Thoracic aorta (tissue), 2 donors: ENCODE data around the gene CACNA1I. TPM values are rescaled to one million over a fixed set of nuclear protein-coding genes. Genes with fewer than 3 reads are reported as not detected.

Experiments used
- ATAC-seq: fragments of 150-250 bp; one replicate; pipeline ENCODE4 v1.8.0; 2017; ENCODE audit warnings: low read depth; ENCODE audit not compliant: insufficient number of reproducible peaks, low FRiP score
- DNase-seq: peaks from one replicate; pipeline ENCODE4 v3.0.0-alpha.2; 2020; ENCODE audit warnings: low spot score
- H3K27ac ChIP-seq, 2 donors: fragments of 200-600 bp; sonication (generic); 1 replicate in 1 of 2; 2 replicates in 1 of 2; pipeline ENCODE4 v1.5.1; 2016; ENCODE audit warnings: mild to moderate bottlenecking in 2 of 2, moderate library complexity in 2 of 2
- H3K27me3 ChIP-seq: fragments of 200-600 bp; sonication (generic); replicated peaks from 2 replicates; pipeline ENCODE4 v1.6.0; 2016; ENCODE audit warnings: mild to moderate bottlenecking; ENCODE audit not compliant: insufficient read depth
- H3K36me3 ChIP-seq: fragments of 200-600 bp; sonication (generic); one replicate; pipeline ENCODE4 v1.5.1; 2016
- H3K4me1 ChIP-seq, 2 donors: fragments of 200-600 bp; sonication (generic); 1 replicate in 1 of 2; 2 replicates in 1 of 2; pipeline versions ENCODE4 v1.5.1 to v1.6.0; 2016; ENCODE audit warnings: low read depth in 2 of 2, mild to moderate bottlenecking in 1 of 2; ENCODE audit not compliant: control insufficient read depth in 1 of 2
- H3K4me3 ChIP-seq: fragments of 200-600 bp; sonication (generic); 2 replicates; pipeline ENCODE4 v1.5.1; 2016; ENCODE audit warnings: mild to moderate bottlenecking
- H3K9me3 ChIP-seq: fragments of 200-600 bp; sonication (generic); 2 replicates; pipeline ENCODE4 v1.5.1; 2016
- CTCF ChIP-seq: fragments of 200-600 bp; sonication (generic); IDR thresholded peaks from one replicate; pipeline ENCODE4 v1.5.1; 2019; ENCODE audit warnings: antibody characterized with exemption
- total RNA-seq, 2 donors: library from RNA; depleted of rRNA; stranded (reverse); fragments of >200 nt; gene quantifications; one replicate each; pipeline versions ENCODE4 v1.1.0 to v1.2.3, GENCODE V29; 2016

The CACNA1I gene
- total RNA-seq, 2 donors from 2014 or later: 0.14 to 0.21 TPM

- no peak for ATAC-seq
- DNase-seq: no peak
- H3K27me3 ChIP-seq: no peaks in the 10 kb centered on the region
Observed at GRCh38 chr22:39611360-39611759, 40.8 kb downstream of the CACNA1I start.

GRCh38 chr22:39612811-39613548, 42.4 kb downstream of the CACNA1I start:
- no peaks in the 10 kb centered on the region for H3K4me1 ChIP-seq
- ATAC-seq (no peak), DNase-seq (no peak)
- no peak for TF ChIP-seq CTCF
- H3K36me3 ChIP-seq: no peaks in the 10 kb centered on the region
- no peak overlapping the region for H3K4me3 ChIP-seq
- H3K9me3 ChIP-seq: no peaks in the 10 kb centered on the region
- H3K27me3 ChIP-seq: no peaks in the 10 kb centered on the region
- no peak overlapping the region for H3K27ac ChIP-seq

More at GRCh38 chr22:39611360-39611759, 40.8 kb downstream of the CACNA1I start:
- no peaks in the 10 kb centered on the region for H3K4me1 ChIP-seq
- H3K4me3 ChIP-seq: no peak overlapping the region
- H3K27ac ChIP-seq: no peak overlapping the region
- no peaks in the 10 kb centered on the region for H3K36me3 ChIP-seq
- no peak for TF ChIP-seq CTCF
- no peaks in the 10 kb centered on the region for H3K9me3 ChIP-seq

DNA sequence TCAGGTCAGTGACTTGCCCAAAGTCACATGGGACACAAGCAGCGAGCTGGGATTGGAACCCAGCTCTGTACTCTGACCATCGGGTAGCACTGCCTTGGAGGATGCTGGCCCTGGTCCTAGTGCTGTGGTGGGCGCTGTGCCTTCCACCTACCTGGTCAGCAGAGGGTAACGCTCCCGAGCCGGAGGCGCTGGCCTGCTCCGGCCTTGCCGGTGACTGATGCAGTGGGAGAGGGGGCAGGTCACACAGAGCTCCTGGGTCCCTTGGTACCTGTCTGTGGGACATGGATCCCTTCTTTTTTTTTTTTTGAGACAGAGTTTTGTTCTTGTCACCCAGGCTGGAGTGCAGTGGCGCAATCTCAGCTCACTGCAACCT, 43.0 kb downstream of the CACNA1I start:
- Histone ChIP-seq H3K4me3 (no peak overlapping the region), H3K27me3 (no peaks in the 10 kb centered on the region), H3K4me1 (no peaks in the 10 kb centered on the region), H3K9me3 (no peaks in the 10 kb centered on the region), H3K27ac (no peak overlapping the region), H3K36me3 (no peaks in the 10 kb centered on the region)
- ATAC-seq (no peak), DNase-seq (no peak)
- TF ChIP-seq CTCF: no peak

- Histone ChIP-seq H3K36me3 (no peaks in the 10 kb centered on the region), H3K9me3 (no peaks in the 10 kb centered on the region), H3K4me1 (no peaks in the 10 kb centered on the region), H3K27me3 (no peaks in the 10 kb centered on the region), H3K4me3 (no peak overlapping the region), H3K27ac (no peak overlapping the region)
- no peak for TF ChIP-seq CTCF
- DNase-seq (no peak), ATAC-seq (no peak)
Observed at GRCh38 chr22:39614442-39614841, 43.9 kb downstream of the CACNA1I start.

- H3K27me3 ChIP-seq: no peaks in the 10 kb centered on the region
- no peak for DNase-seq
- H3K36me3 ChIP-seq: no peaks in the 10 kb centered on the region
- H3K4me3 ChIP-seq: no peak overlapping the region
- H3K4me1 ChIP-seq: no peaks in the 10 kb centered on the region
- no peak overlapping the region for H3K27ac ChIP-seq
- no peak for ATAC-seq
- TF ChIP-seq CTCF: no peak
- H3K9me3 ChIP-seq: no peaks in the 10 kb centered on the region
Observed at GRCh38 chr22:39616051-39616450, 45.5 kb downstream of the CACNA1I start.
